K562 (cell line): Measurements from ENCODE around the gene DOLK.

Experiments
- EZH2 ChIP-seq: IDR thresholded peaks from 2 replicates; pipeline ENCODE4 v1.6.1; 2012; ENCODE audit warnings: low read depth, mild to moderate bottlenecking, inconsistent platforms, low read length, borderline replicate concordance
- FOXJ2 ChIP-seq: fragments of 200-800 bp; sonication (Bioruptor generic); IDR thresholded peaks from 2 replicates; pipeline ENCODE4 v1.6.1; 2016; ENCODE audit warnings: missing genetic modification characterization, missing compliant biosample characterization
- NONO ChIP-seq, 2 experiments: fragments of 200-400 bp in 1 of 2; fragments of 450-650 bp in 1 of 2; formaldehyde crosslinking in 1 of 2; IDR thresholded peaks; 2 replicates each; pipeline ENCODE4 v1.6.1; 2017; ENCODE audit warnings: low read depth in 2 of 2, mild to moderate bottlenecking in 2 of 2, moderate library complexity in 2 of 2, low read length in 1 of 2
- SRF ChIP-seq, 2 experiments: fragments of 250-450, 450-650 bp in 1 of 2; sonication (Bioruptor Pico) in 1 of 2; sonication (generic) in 1 of 2; formaldehyde crosslinking; IDR thresholded peaks; 2 replicates each; pipeline versions ENCODE4 v1.5.0 to v1.5.1; 2020 to 2022; ENCODE audit warnings: mild to moderate bottlenecking in 1 of 2, missing genetic modification reagents in 1 of 2
- TBL1XR1 ChIP-seq, 2 experiments: IDR thresholded peaks; 2 replicates each; pipeline ENCODE4 v1.6.1; 2012; ENCODE audit warnings: improper control_type of control experiment in 2 of 2, low read length in 2 of 2, mild to moderate bottlenecking in 1 of 2
- ZNF217 ChIP-seq: sonication (generic); formaldehyde crosslinking; IDR thresholded peaks from 2 replicates; pipeline ENCODE4 v1.8.0; 2022; ENCODE audit warnings: mild to moderate bottlenecking, missing genetic modification reagents
- ZNF431 ChIP-seq: sonication (generic); formaldehyde crosslinking; IDR thresholded peaks from 2 replicates; pipeline ENCODE4 v1.8.0; 2022; ENCODE audit warnings: mild to moderate bottlenecking, missing genetic modification reagents
- TF ChIP-seq, protein P1 (sequence below), 3 experiments: IDR thresholded peaks in 2 of 3; conservative IDR thresholded peaks in 1 of 3; 2 replicates each; pipeline ENCODE4 v1.5.1; 2011 to 2012; ENCODE audit warnings: low read length in 3 of 3, mild to moderate bottlenecking in 3 of 3, control low read depth in 2 of 3, improper control_type of control experiment in 1 of 3, inconsistent platforms in 1 of 3, low read depth in 1 of 3, mixed read lengths in 1 of 3, moderate library complexity in 1 of 3; ENCODE audit not compliant: insufficient read depth in 2 of 3
- TF ChIP-seq, protein P2 (sequence below): fragments of 450-650 bp; IDR thresholded peaks from 2 replicates; pipeline ENCODE4 v1.6.1; 2017; ENCODE audit warnings: antibody characterized with exemption, mild to moderate bottlenecking
- TF ChIP-seq, protein P3 (sequence below): sonication (generic); formaldehyde crosslinking; IDR thresholded peaks from 2 replicates; pipeline ENCODE4 v1.8.0; 2022; ENCODE audit warnings: missing genetic modification reagents, mild to moderate bottlenecking, borderline replicate concordance

DNA sequence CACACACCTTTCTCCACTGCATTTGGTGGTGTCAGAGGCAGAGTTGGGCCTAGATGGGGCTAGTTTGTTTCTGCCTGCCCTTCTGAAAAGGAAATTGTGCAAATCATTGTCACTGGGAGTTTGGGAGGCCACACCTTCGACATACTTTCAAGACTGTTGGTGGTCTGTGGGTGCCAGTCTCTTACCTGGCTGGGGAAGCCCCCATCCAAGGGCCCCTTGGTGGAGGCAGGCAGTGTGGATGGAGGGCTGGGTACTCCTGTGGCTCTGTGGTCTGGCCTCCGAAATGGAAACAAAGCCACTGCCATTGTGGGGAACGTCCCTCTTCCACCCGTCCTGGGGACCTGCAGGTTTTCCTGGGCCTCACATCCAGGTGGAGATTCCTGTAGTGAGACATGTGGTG is 37.5 kb downstream of the DOLK start:
- TF ChIP-seq, protein P1, sequence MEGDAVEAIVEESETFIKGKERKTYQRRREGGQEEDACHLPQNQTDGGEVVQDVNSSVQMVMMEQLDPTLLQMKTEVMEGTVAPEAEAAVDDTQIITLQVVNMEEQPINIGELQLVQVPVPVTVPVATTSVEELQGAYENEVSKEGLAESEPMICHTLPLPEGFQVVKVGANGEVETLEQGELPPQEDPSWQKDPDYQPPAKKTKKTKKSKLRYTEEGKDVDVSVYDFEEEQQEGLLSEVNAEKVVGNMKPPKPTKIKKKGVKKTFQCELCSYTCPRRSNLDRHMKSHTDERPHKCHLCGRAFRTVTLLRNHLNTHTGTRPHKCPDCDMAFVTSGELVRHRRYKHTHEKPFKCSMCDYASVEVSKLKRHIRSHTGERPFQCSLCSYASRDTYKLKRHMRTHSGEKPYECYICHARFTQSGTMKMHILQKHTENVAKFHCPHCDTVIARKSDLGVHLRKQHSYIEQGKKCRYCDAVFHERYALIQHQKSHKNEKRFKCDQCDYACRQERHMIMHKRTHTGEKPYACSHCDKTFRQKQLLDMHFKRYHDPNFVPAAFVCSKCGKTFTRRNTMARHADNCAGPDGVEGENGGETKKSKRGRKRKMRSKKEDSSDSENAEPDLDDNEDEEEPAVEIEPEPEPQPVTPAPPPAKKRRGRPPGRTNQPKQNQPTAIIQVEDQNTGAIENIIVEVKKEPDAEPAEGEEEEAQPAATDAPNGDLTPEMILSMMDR (IDR thresholded peaks at IDR 0.05 in 2 of 3, conservative IDR thresholded peaks at IDR 0.05 in 1 of 3; ENCODE audit: insufficient read depth in 2 of 3, low read depth in 1 of 3, low read length in 3 of 3) = no peak
- TF ChIP-seq, protein P2, sequence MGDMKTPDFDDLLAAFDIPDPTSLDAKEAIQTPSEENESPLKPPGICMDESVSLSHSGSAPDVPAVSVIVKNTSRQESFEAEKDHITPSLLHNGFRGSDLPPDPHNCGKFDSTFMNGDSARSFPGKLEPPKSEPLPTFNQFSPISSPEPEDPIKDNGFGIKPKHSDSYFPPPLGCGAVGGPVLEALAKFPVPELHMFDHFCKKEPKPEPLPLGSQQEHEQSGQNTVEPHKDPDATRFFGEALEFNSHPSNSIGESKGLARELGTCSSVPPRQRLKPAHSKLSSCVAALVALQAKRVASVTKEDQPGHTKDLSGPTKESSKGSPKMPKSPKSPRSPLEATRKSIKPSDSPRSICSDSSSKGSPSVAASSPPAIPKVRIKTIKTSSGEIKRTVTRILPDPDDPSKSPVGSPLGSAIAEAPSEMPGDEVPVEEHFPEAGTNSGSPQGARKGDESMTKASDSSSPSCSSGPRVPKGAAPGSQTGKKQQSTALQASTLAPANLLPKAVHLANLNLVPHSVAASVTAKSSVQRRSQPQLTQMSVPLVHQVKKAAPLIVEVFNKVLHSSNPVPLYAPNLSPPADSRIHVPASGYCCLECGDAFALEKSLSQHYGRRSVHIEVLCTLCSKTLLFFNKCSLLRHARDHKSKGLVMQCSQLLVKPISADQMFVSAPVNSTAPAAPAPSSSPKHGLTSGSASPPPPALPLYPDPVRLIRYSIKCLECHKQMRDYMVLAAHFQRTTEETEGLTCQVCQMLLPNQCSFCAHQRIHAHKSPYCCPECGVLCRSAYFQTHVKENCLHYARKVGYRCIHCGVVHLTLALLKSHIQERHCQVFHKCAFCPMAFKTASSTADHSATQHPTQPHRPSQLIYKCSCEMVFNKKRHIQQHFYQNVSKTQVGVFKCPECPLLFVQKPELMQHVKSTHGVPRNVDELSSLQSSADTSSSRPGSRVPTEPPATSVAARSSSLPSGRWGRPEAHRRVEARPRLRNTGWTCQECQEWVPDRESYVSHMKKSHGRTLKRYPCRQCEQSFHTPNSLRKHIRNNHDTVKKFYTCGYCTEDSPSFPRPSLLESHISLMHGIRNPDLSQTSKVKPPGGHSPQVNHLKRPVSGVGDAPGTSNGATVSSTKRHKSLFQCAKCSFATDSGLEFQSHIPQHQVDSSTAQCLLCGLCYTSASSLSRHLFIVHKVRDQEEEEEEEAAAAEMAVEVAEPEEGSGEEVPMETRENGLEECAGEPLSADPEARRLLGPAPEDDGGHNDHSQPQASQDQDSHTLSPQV = no peak
- TF ChIP-seq FOXJ2 (tag) = no peak
- no peak for TF ChIP-seq ZNF431 (CRISPR knock-in tag)
- TF ChIP-seq, protein P3, sequence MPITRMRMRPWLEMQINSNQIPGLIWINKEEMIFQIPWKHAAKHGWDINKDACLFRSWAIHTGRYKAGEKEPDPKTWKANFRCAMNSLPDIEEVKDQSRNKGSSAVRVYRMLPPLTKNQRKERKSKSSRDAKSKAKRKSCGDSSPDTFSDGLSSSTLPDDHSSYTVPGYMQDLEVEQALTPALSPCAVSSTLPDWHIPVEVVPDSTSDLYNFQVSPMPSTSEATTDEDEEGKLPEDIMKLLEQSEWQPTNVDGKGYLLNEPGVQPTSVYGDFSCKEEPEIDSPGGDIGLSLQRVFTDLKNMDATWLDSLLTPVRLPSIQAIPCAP (CRISPR knock-in tag) = no peak
- no peak for TF ChIP-seq TBL1XR1 (IDR thresholded peaks at IDR 0.05; ENCODE audit: low read length in 2 of 2)
- TF ChIP-seq SRF (CRISPR knock-in tag; IDR thresholded peaks at IDR 0.05) = no peak
- no peak for TF ChIP-seq ZNF217
- no peak for TF ChIP-seq EZH2
- no peak for TF ChIP-seq NONO (IDR thresholded peaks at IDR 0.05; ENCODE audit: low read depth in 2 of 2, low read length in 1 of 2)
